COR-L47 (cell line): Measurements from ENCODE around the gene UEVLD.

Experiments used
- DNase-seq: peaks from one replicate; lab custom pipeline; 2025; lab: John Stamatoyannopoulos, UW

The UEVLD gene

DNA sequence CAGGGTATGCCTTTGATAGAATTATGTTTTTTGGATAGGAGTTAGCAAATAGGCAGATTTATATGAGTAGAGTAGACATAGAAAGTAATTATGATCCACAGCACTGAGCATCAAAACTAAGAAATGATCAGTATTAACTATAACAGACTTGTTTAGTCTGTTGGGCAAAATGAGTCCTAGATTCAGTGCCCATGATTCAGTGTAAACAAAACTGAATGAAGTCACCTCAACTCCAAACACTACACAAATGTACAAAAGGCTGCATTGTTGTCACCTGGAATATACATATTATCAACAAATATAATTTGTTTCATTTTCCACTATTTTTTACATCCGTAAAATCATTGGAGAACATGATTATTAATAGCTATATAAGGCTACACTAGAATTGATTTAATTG is 6.7 kb downstream of the UEVLD start:
- no peak for DNase-seq

GRCh38 chr11:18580113-18580766 is 8.3 kb downstream of the UEVLD start:
- DNase-seq: no peak

DNA sequence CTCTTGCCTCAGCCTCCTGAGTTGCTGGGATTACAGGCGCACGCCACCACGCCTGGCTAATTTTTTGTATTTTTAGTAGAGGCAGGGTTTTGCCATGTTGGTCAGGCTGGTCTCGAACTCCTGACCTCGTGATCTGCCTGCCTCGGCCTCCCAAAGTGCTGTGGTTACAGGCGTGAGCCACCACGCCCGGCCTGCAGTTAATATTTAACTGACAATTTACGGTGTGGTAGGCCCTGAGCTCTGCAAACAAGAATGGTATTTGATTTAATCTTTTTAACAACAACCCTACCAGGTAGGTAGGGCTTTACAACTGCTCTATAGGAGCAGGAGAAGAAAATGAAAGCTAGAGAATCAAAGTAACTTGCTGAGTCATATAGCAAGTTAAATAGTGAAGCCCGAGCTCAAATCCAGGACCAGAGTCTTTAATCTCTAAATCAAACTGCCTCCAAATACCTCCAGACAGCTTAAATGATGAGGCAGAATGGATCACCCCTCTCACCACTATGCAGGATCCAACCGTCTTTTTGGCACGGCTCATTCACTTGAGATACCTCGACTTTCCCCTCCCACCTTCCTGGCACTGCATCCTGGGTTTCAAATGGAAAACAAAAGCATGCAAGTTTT is 9.4 kb downstream of the UEVLD start:
- DNase-seq: no peak

DNA sequence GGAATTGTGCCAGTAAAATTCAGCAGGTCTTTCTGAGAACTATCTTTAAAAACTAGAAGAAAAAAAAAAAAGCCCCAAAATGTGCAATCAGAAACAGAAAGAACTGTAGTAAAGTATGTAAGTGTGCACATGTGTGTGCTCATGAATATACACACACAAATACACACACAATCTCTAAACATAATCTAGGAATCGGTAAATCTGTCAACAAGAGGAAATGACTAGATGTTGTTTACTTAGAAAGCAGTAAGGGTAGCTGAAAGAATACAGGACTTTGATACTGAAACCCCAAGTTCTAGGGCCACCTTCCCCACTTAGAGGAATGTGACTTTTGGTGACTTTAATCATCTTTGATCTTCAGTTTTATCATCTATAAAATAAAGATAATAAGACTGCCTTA is 13.2 kb downstream of the UEVLD start:
- no peak for DNase-seq

GRCh38 chr11:18567081-18567480 is 21.5 kb downstream of the UEVLD start:
- DNase-seq: no peak

- DNase-seq: no peak
These were observed 22.1 kb downstream of the UEVLD start for GRCh38 chr11:18566406-18566805.

GRCh38 chr11:18564149-18564548 is 24.4 kb downstream of the UEVLD start:
- no peak for DNase-seq

DNA sequence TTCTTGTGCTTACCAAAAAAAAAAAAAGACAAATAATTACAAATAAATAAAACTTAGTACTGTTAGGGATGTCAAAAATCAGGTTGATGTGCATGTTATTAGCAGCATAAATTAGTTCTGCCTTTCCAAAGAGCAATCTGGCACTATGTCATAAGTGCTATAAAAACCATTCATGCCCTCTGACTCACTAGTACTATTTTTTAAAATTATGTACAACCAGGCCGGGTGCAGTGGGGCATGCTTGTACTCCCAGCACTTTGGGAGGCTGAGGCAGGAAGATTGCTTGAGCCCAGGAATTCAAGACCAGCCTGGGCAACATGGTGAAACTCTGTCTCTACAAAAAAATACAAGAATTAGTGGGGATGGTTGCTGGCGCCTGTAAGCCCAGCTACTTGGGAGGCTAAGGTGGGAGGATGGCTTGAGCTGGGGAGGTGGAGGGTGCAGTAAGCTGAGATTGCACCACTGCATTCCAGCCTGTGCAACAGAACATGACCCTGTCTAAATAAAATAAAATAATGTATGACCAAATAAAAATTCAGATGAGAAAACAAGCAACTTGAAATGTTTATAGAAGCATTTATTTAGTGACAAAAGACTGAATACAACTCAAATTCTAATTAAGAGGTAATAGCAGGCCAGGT is 25.3 kb downstream of the UEVLD start:
- no peak for DNase-seq

DNA sequence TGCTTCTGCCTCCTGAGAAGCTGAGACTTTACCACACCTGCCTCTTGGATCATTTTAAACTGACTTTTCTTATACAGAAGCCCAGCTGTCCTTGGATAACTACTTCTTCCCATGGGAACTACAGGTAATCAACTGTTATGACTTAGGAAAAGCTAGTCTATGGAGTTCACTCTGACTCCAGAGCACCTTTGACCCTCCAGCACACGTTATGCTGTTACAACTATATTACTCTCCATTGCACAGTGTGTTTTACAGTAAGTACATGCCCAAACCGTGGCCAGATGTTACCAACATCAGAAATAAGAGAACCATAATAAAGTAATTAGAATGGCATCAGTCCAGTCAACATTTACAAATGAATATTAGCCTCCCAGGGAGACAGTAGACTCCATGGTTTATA is 40.5 kb downstream of the UEVLD start:
- DNase-seq: no peak

- peak; percentile 7 for DNase-seq
These were observed 48.1 kb downstream of the UEVLD start for GRCh38 chr11:18540207-18541009.

DNA sequence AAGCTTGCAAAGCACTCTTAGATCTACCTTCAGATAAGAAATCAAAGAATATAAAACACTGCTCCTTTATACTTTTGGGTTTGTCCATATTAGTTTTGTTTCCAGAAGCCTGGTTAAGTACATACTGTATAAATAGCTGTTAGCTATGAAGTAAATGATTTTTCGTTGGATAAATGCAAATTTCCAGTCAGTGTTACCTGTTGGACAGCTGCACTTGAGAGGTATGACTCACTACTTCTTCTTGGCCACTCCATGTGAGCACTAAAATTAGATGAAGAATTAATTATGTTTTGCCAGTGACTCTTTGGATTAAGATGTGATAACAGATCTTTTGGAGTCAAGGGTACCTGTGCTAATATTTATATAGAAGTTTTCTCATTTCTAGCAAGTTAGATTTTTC is 52.3 kb downstream of the UEVLD start:
- no peak for DNase-seq

DNA sequence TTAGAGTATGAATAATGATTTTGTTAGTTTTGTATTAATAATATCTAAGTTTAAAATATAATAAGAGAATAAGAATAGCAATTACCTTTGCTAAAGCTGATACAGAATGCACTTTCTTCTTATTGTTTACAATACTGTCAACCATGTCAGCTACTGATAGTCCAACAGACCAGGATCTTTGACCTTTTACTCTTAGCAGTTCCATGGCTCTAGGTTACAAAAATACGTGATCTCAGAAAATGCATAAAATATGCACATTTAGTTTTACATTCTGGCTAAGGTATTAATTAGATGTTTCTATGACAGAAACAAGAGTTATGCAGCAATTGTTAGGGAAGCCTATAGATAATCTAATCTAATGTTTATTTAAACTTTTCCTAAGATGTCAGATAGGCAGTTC is 54.3 kb downstream of the UEVLD start:
- no peak for DNase-seq

- no peak for DNase-seq
These were observed 55.2 kb downstream of the UEVLD start for GRCh38 chr11:18533365-18533764.

GRCh38 chr11:18527512-18527911 is 61.0 kb downstream of the UEVLD start:
- DNase-seq: no peak

GRCh38 chr11:18526521-18527296 is 61.8 kb downstream of the UEVLD start, which contains the start of gene TSG101:
Gene TSG101, minus strand, starts transcription at chr11:18526942. Its CDS starts 126 bp downstream, at chr11:18526816.
- DNase-seq: peak; percentile 82

DNA sequence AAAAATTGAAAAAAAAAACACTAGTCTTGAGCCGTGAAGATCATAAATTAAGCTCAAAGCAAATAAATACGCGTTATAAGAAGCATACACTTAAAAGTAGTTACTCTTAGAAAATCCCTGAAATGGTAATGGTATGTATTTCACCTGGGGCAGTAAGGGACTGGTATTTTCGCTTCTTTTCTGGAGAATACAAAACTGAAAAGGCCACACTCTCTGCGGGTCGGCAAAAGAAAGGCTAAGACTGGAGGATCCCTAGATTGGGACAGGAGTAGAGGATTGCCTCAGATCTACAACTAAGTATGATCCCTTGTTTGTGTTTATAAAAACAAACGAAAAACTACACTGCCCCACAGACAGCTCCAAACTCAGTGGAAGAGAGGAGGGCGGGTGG is 62.4 kb downstream of the UEVLD start:
- DNase-seq: no peak

DNA sequence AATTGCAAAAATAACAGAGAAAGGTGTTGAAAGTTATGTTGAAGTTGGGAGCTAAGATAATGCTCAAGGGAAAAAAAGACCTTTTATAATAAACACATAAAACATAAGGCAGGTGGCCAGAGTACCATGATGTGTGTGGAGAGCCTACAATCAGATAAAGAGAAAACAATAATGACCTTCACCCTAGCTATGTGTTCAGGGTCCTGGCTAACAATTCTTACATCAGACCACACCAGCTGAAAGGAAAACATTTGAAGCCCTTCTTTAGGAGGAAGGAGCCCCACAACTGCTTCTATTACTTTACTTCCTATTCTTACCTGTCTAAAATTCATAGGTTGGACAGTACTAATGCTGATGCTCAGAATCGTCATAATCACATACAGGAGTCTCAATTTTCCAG is 64.3 kb downstream of the UEVLD start:
- DNase-seq: no peak

DNA sequence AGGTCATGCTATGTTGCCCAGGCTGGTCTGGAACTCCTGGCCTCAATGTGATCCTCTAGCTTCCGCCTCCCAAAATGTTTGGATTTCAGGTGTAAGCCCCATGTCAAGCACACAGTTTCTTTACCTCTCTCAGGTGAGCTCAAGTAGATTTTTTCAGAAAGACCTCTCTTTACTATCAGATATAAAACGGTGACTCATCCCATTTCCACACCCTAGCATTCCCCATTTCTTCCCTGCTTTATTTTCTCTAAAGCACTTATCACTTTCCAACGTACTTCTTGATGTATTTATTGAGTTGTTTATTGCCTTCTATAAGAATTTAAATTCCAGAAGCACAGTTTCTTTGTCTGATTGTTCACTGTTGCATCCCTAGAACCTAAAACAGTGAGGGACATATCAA is 65.5 kb downstream of the UEVLD start:
- no peak for DNase-seq

DNA sequence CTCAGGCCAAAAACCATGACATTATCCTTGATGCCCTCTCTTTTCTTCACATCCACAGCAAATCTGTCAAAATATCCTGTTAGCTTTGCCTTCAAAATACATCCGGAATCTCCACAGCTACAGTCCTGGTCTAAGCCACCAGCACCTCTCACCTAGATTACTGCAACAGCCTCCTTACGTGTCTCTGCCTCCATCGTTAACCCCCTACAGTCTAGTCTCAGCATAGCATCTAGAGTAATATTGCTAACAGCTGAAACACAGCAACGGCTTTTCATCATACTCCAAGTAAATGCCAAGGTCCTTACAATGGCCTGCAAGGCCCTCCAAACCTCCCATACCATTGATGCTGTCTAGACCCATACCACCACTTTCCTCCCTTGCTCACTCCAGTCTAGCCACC is 66.1 kb downstream of the UEVLD start:
- no peak for DNase-seq

- no peak for DNase-seq
These were observed 67.4 kb downstream of the UEVLD start for GRCh38 chr11:18521122-18521521.

GRCh38 chr11:18502352-18502751 is 86.2 kb downstream of the UEVLD start:
- no peak for DNase-seq

GRCh38 chr11:18501629-18502028 is 86.9 kb downstream of the UEVLD start:
- no peak for DNase-seq
